Loucy (cell line): ENCODE results near the gene SRBD1.
A peak's percentile ranks its signal among the peaks of the same experiment; 100 is the strongest.

Experiments used
- H2AFZ ChIP-seq: fragments of 200-600 bp; sonication (generic); 2 replicates; pipeline ENCODE4 v1.6.0; 2016; ENCODE audit warnings: antibody characterized with exemption, mild to moderate bottlenecking, low read length, moderate library complexity
- H3F3A ChIP-seq: fragments of 200-600 bp; 2 replicates; pipeline ENCODE4 v1.6.0; 2016; ENCODE audit warnings: antibody characterized with exemption, low read depth, mild to moderate bottlenecking
- H3K27me3 ChIP-seq: fragments of 200-600 bp; sonication (generic); 2 replicates; pipeline ENCODE4 v1.6.1; 2014; ENCODE audit warnings: low read length, mild to moderate bottlenecking; ENCODE audit not compliant: insufficient read depth, poor library complexity, severe bottlenecking
- H3K36me3 ChIP-seq: fragments of 200-600 bp; sonication (generic); 2 replicates; pipeline ENCODE4 v1.6.1; 2016; ENCODE audit warnings: low read length; ENCODE audit not compliant: insufficient read depth
- H3K4me1 ChIP-seq: fragments of 200-600 bp; sonication (generic); 2 replicates; pipeline ENCODE4 v1.5.1; 2014; ENCODE audit warnings: low read length, mild to moderate bottlenecking; ENCODE audit not compliant: insufficient read depth, poor library complexity, severe bottlenecking
- H3K4me2 ChIP-seq: fragments of 200-600 bp; sonication (generic); 2 replicates; pipeline ENCODE4 v1.6.0; 2014; ENCODE audit warnings: antibody characterized with exemption, low read length, low read depth, mild to moderate bottlenecking; ENCODE audit not compliant: poor library complexity, severe bottlenecking
- H3K4me3 ChIP-seq: fragments of 200-600 bp; sonication (generic); 2 replicates; pipeline ENCODE4 v1.5.1; 2014; ENCODE audit warnings: low read length, mild to moderate bottlenecking, mixed read lengths; ENCODE audit not compliant: poor library complexity, severe bottlenecking
- H3K79me2 ChIP-seq: fragments of 200-600 bp; sonication (generic); 2 replicates; pipeline ENCODE4 v1.6.1; 2014; ENCODE audit warnings: low read length; ENCODE audit not compliant: insufficient read depth
- H3K9ac ChIP-seq: fragments of 200-600 bp; sonication (generic); 2 replicates; pipeline ENCODE4 v1.6.0; 2014; ENCODE audit warnings: mild to moderate bottlenecking, low read depth, low read length, moderate library complexity; ENCODE audit not compliant: poor library complexity, severe bottlenecking
- H3K9me2 ChIP-seq: fragments of 200-600 bp; sonication (generic); replicated peaks from 2 replicates; pipeline ENCODE4 v1.6.1; 2016; ENCODE audit warnings: low read depth, low read length, mixed read lengths
- H3K9me3 ChIP-seq: fragments of 200-600 bp; sonication (generic); 2 replicates; pipeline ENCODE4 v1.6.1; 2014; ENCODE audit warnings: mild to moderate bottlenecking, antibody characterized with exemption, low read length, low read depth; ENCODE audit not compliant: insufficient read depth
- H4K20me1 ChIP-seq: fragments of 200-600 bp; sonication (generic); 2 replicates; pipeline ENCODE4 v1.6.0; 2014; ENCODE audit warnings: antibody characterized with exemption, low read length, mild to moderate bottlenecking; ENCODE audit not compliant: insufficient read depth, poor library complexity, severe bottlenecking
- CTCF ChIP-seq: fragments of 200-600 bp; sonication (generic); conservative IDR thresholded peaks from 2 replicates; pipeline ENCODE4 v1.5.1; 2014; ENCODE audit warnings: mild to moderate bottlenecking, antibody characterized with exemption, low read length
- EZH2phosphoT487 ChIP-seq: fragments of 200-600 bp; IDR thresholded peaks from 2 replicates; pipeline ENCODE4 v1.6.1; 2018; ENCODE audit warnings: antibody characterized with exemption, mild to moderate bottlenecking, moderate library complexity, borderline replicate concordance

Gene SRBD1

GRCh38 chr2:45607701-45608100, 3.4 kb downstream of the SRBD1 start:
- Histone ChIP-seq H3K36me3 (peaks cover 9% of the 10 kb centered on the region; the same call in 1 of the 2 replicates), H3K4me2 (peak overlapping the region; percentile 99), H3K4me1 (peaks cover 35% of the 10 kb centered on the region), H3K9ac (no peak overlapping the region), H3K4me3 (no peak overlapping the region), H4K20me1 (peaks cover 5% of the 10 kb centered on the region), H3K9me2 (no peaks in the 10 kb centered on the region), H3F3A (no peaks in the 10 kb centered on the region), H3K79me2 (peaks cover 55% of the 10 kb centered on the region), H3K27me3 (no peaks in the 10 kb centered on the region), H2AFZ (no peak overlapping the region), H3K9me3 (no peaks in the 10 kb centered on the region)
- TF ChIP-seq EZH2phosphoT487 (no peak), CTCF (peak; percentile 60)

DNA sequence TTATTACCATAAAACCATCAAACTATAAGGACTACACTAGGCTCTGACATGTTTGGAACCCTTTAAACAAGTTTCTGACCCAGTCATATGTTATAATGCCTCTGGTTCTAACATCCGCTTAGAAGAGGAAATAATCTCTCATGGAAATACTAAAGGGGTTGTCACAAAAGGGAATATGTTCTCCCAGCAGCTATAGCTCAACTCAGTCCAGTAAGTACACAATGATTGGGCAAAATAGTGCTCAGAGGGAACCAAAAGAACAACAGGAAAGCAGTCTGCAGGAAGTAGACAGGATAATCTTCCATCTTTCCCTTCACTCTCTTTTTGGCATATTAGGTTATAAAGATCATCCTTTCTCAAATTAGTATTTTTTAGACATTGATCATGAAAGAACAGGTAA, 4.3 kb downstream of the SRBD1 start:
- peaks cover 5% of the 10 kb centered on the region for H4K20me1 ChIP-seq
- H3K36me3 ChIP-seq = peaks cover 13% of the 10 kb centered on the region; the same call in 1 of the 2 replicates
- H3K4me3 ChIP-seq = no peak overlapping the region
- H3K79me2 ChIP-seq = peaks cover 55% of the 10 kb centered on the region
- no peak overlapping the region for H2AFZ ChIP-seq
- no peaks in the 10 kb centered on the region for H3K9me3 ChIP-seq
- no peaks in the 10 kb centered on the region for H3K9me2 ChIP-seq
- no peak overlapping the region for H3K9ac ChIP-seq
- peaks cover 33% of the 10 kb centered on the region for H3K4me1 ChIP-seq
- no peak for TF ChIP-seq CTCF
- TF ChIP-seq EZH2phosphoT487 = no peak
- peak overlapping the region; percentile 99 for H3K4me2 ChIP-seq
- H3K27me3 ChIP-seq = no peaks in the 10 kb centered on the region
- H3F3A ChIP-seq = no peaks in the 10 kb centered on the region

DNA sequence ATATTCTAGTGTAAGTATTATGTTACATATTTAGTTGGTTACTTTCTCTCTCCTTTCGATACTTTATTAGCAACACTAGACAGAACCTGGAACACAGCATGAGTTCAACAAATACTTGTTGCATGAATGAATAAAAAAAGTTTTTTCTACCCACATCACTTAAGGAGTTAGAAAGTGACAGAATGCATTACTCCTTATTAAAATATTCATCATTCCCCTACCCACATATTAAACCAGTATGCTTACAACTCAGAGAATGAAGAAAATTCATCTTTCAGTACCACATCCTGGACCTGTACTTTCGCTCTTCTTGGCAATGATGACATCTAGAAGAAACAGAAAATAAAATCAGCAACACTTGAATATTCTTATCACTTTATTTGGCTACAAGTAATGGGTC, 6.0 kb downstream of the SRBD1 start:
- no peak overlapping the region for H2AFZ ChIP-seq
- H3K9me2 ChIP-seq = no peaks in the 10 kb centered on the region
- H3K9ac ChIP-seq = no peak overlapping the region
- peaks cover 30% of the 10 kb centered on the region for H3K36me3 ChIP-seq
- H3K4me3 ChIP-seq = no peak overlapping the region
- H3K79me2 ChIP-seq = peaks cover 51% of the 10 kb centered on the region
- TF ChIP-seq CTCF (no peak), EZH2phosphoT487 (no peak)
- no peak overlapping the region for H3K4me2 ChIP-seq
- H3K9me3 ChIP-seq = no peaks in the 10 kb centered on the region
- no peaks in the 10 kb centered on the region for H3K27me3 ChIP-seq
- peaks cover 25% of the 10 kb centered on the region for H3K4me1 ChIP-seq
- H3F3A ChIP-seq = no peaks in the 10 kb centered on the region
- H4K20me1 ChIP-seq = peaks cover 3% of the 10 kb centered on the region
